Brain microvascular endothelial cell (primary cell): Measurements from ENCODE around the gene SULT2A1.

Experiments used
- DNase-seq: peaks from one replicate; pipeline ENCODE4 v3.0.0-alpha.2; 2020
- H3K27ac ChIP-seq: fragments of 250-450 bp; sonication (Bioruptor Pico); 2 replicates; pipeline ENCODE4 v1.5.1; 2020; ENCODE audit warnings: mild to moderate bottlenecking, moderate library complexity
- H3K27me3 ChIP-seq: fragments of 250-450 bp; sonication (Bioruptor Pico); replicated peaks from 2 replicates; pipeline ENCODE4 v1.5.1; 2020; ENCODE audit warnings: mild to moderate bottlenecking
- H3K36me3 ChIP-seq: fragments of 250-450 bp; sonication (Bioruptor Pico); replicated peaks from 2 replicates; pipeline ENCODE4 v1.5.1; 2020; ENCODE audit warnings: mild to moderate bottlenecking
- H3K4me3 ChIP-seq: 2 replicates; pipeline ENCODE4 v1.5.1; 2011; ENCODE audit warnings: low read depth, mild to moderate bottlenecking, control low read depth, low read length, moderate library complexity
- CTCF ChIP-seq: IDR thresholded peaks from 2 replicates; pipeline ENCODE4 v1.5.1; 2011; ENCODE audit warnings: low read depth, mild to moderate bottlenecking, moderate library complexity, low read length, control low read depth, inconsistent platforms; ENCODE audit errors: missing control alignments
- in situ Hi-C: cut with HindIII; loops from 2 replicates; pipeline ENCODE4 v1.10.0; 2017; ENCODE audit warnings: low sequenced_read_pairs, low pct_ligation_motif_present

The SULT2A1 gene

GRCh38 chr19:47839411-47839810 lies 46.7 kb downstream of the SULT2A1 start:
- Histone ChIP-seq H3K4me3 (no peak overlapping the region), H3K27me3 (no peaks in the 10 kb centered on the region), H3K27ac (no peak overlapping the region), H3K36me3 (no peaks in the 10 kb centered on the region)
- in situ Hi-C loops = no loop called here
- no peak for TF ChIP-seq CTCF
- DNase-seq = no peak

GRCh38 chr19:47836038-47836437 lies 50.1 kb downstream of the SULT2A1 start:
- no peak for DNase-seq
- no peaks in the 10 kb centered on the region for H3K36me3 ChIP-seq
- no peak overlapping the region for H3K27ac ChIP-seq
- no peak for TF ChIP-seq CTCF
- H3K4me3 ChIP-seq = no peak overlapping the region
- in situ Hi-C loops = no loop called here
- H3K27me3 ChIP-seq = no peaks in the 10 kb centered on the region

GRCh38 chr19:47832723-47833122 lies 53.4 kb downstream of the SULT2A1 start:
- Histone ChIP-seq H3K27me3 (no peaks in the 10 kb centered on the region), H3K36me3 (no peaks in the 10 kb centered on the region), H3K4me3 (no peak overlapping the region), H3K27ac (no peak overlapping the region)
- no peak for TF ChIP-seq CTCF
- in situ Hi-C loops = no loop called here
- no peak for DNase-seq

- H3K27me3 ChIP-seq = no peaks in the 10 kb centered on the region
- no peak overlapping the region for H3K27ac ChIP-seq
- DNase-seq = no peak
- no peaks in the 10 kb centered on the region for H3K36me3 ChIP-seq
- no peak for TF ChIP-seq CTCF
- in situ Hi-C loops = no loop called here
- H3K4me3 ChIP-seq = no peak overlapping the region
Measured at GRCh38 chr19:47826800-47827199, 59.3 kb downstream of the SULT2A1 start.

- H3K4me3 ChIP-seq = no peak overlapping the region
- H3K27me3 ChIP-seq = peaks cover 10% of the 10 kb centered on the region
- no peaks in the 10 kb centered on the region for H3K36me3 ChIP-seq
- in situ Hi-C loops = no loop called here
- TF ChIP-seq CTCF = no peak
- DNase-seq = no peak
- no peak overlapping the region for H3K27ac ChIP-seq
Measured at GRCh38 chr19:47824396-47824795, 61.7 kb downstream of the SULT2A1 start.

- no peak for DNase-seq
- H3K4me3 ChIP-seq = no peak within 1 kb of the TSS
- H3K36me3 ChIP-seq = no peaks in the 10 kb centered on the region
- peaks cover 12% of the 10 kb centered on the region for H3K27me3 ChIP-seq
- no peak within 1 kb of the TSS for H3K27ac ChIP-seq
- no peak for TF ChIP-seq CTCF
- in situ Hi-C loops = no loop called here
Measured at GRCh38 chr19:47821460-47822020, 64.6 kb downstream of the SULT2A1 start, which contains the start of gene CRX. Gene CRX, plus strand, starts transcription at chr19:47821937. Its CDS starts 12,507 bp downstream, at chr19:47834444.
